ENCODE results near the gene TMEM92.
"Not testable (repeated sequence)": the region's sequence is repeated elsewhere in the genome, so short reads cannot be mapped to it uniquely, and the experiment has no call there.

Gene TMEM92

GRCh38 chr17:50262001-50262794 lies 12.1 kb upstream of the TMEM92 start:
- no peak for DNase-seq (ENCODE audit: low read depth in 2 of 2)

DNA sequence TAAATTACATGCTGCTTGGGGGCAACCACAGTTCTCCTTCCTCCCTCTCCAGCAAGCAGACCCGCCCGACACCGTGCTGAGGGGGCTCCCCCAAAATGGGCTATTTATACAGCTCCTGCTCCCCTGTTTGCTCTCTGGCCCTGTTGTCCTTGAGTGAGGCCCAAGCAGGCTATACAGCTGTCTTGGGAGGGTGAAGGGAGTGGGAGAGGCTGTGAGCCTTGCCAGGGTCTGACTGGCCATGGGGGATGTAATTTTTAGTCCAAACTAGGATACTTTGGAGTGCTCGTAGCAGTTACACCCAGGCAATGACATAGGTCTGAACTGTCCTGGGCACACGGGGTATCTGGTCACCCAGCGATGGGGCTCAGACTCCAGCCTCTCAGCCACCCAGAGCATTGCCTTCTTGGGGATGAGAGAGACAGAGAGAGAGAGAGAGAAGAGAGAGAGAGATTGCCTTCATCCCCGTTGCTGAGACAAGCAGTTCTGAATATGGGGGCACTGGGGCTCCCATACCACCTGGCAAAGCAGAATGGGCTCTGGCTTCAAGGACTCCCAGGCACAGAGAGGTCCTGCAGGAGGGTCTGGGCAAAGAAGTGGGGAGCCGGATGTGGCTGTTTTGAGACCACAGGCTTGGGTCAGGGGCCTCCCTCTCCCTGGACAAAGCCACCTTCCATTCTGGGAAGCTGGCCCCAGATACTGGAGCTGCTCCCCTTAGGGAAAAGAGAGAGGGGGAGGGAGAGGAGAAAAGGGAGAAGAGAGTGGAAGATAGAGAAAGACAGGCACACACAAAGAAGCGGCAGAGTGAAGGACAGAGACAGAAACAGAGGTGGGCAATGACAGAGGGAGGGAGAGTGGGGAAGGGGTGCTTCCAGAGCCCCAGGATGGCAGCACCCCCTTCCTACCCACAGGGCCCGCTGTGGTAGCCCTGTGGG lies 10.7 kb upstream of the TMEM92 start:
- DNase-seq (ENCODE audit: low read depth in 2 of 2): no peak

DNA sequence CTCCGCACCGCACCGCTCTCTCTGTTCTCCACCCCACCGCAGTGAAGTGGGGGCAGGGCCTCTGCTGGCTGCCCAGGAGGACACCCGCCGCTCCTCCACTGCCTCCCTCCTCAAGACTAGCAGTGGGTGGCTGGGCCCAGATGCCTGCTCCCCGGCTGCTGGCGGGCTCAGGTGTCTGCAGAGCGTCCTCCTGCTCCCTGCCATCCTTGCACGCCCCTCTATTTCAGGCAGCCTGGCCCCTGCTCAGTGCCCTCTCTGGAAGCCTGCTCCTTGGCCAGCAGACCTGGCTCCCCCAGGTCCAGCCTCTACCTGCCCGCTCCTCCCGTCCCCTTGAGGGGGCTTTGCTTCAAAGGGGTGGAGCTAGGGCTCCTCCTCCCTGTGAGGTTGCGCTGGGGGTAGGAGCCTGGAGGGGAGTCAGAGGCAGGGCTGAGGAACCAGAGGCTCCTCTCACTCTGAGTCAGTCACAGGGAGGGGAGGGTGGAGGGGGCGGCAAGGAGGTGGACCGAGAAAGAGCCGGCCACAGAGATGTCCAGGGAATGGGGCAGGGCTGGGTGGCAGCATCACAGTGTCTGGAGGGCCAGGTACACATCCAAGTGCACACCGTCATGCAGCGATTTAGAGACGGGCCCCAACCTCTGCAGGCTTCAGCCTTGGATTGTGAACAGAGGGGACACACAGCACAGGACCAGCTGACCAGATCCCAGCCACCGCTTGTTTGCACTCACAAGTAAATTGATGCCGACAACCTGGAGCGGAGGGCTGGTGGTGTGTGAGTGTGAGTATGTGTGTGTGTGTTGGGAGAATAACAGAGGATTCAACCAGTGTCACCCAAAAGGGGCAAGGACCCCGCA lies 9.8 kb upstream of the TMEM92 start:
- DNase-seq (ENCODE audit: low read depth in 2 of 2): no peak

DNA sequence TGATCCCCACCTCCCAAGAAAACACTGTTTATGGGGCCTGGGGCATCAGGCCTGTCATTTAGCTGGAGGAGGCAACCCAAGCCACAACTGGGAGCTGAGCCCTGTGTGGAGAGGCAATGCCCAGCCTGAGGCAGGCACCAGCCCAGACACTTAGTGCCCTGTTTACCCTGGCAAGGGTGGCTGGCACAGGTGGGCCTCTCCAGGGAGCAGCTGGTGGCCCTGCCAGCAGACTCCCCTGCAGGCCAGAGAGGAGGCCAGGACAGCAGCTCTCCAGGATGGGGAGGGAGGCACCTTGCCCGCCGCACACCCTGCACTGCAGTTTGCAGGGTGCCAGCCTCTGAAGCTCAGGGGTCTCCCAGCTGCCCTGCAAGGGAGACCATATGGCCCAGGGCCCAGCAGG lies 9.1 kb upstream of the TMEM92 start:
- no peak for DNase-seq (ENCODE audit: low read depth in 2 of 2)

DNA sequence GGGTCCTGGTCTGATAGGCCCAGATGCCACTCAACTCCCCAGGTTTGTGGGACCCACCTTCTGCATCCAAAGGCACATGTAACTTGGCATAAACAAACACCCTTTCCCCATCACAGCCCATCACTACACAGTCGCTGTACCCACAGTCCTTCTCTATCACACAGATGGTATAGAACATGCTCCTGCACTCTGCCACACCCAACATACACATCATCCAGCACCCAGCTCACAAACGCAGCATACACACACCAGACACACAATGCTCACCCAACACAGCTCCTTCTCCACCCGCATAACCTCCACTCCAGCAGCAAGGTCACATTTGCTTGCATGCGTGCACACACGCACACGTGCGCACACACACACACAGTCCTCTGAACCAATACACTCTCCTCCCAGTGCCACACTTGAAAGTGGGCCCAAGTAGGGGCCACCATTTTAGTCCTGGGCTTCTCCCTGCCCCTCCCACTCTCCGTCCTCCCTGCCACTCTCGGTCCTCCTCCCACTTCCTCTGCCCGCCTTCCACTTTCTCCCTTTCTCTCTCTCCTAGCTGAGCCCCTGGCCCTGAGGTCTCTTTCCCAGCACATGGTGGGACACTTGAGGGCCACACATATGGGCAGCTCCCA lies 8.5 kb upstream of the TMEM92 start:
- no peak for DNase-seq (ENCODE audit: low read depth in 2 of 2)

DNA sequence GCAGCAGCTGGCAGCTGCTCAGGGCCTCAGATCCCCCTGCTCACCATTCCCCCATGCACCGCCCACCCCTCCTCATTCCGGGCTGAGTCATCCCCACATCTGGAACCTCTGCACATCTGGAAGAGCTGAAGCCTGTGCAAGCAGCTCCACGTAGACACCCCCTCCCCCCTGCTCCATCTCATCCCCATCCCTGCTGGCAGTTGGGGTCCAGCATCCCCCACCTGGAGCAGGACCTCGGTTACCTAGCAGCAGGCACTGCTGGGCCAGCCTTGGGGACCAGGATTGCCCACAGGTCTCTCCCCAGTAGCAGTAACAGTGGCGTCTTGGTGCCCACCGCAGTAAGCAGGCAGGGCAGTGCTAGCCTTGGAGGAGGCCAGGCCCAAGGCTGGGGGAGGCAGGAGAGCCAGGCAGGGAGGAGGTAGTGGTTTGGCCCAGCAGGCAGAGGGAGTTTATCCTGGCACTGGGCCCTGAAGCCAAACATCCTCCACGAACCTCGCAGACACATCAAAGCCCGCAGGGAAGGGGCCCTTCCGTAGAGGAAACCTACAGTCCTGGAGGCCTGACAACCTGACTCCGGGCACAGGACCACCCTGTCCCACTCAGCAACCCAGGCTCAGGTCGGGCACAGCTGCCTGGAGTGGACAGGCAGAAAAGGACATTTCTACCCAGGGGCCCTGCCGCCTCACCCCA lies 7.7 kb upstream of the TMEM92 start:
- DNase-seq (ENCODE audit: low read depth in 2 of 2): no peak

GRCh38 chr17:50267074-50267841 lies 7.0 kb upstream of the TMEM92 start:
- DNase-seq (ENCODE audit: low read depth in 2 of 2): no peak

- DNase-seq (ENCODE audit: low read depth in 2 of 2): no peak
These were observed 6.2 kb upstream of the TMEM92 start for GRCh38 chr17:50268026-50268425.

DNA sequence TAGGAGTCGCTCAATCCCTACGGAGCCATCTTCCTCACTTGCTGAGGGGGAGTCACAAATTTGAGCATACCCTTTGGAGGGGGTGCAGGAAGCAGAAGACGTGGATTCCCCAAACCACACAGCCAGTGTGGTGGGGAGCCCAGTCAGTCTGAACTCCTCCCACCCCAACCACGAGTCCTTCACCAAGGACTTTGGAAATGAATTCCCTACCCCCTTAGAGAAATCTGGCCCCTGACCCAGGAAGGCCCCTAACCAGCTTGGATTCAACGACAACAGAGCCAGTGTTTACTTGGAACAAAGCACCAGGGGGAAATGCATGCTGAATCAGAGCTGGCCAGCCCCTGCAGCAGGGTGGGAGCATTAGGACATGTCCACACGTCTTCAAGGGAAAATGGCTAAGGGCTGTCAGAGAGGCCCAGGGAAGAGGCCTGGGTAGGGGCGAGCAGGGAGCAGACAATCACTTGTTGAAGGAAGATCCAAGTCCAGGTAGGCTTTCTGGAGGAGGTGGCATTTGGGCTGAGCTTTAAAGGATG lies 5.5 kb upstream of the TMEM92 start:
- DNase-seq (ENCODE audit: low read depth in 2 of 2): no peak

DNA sequence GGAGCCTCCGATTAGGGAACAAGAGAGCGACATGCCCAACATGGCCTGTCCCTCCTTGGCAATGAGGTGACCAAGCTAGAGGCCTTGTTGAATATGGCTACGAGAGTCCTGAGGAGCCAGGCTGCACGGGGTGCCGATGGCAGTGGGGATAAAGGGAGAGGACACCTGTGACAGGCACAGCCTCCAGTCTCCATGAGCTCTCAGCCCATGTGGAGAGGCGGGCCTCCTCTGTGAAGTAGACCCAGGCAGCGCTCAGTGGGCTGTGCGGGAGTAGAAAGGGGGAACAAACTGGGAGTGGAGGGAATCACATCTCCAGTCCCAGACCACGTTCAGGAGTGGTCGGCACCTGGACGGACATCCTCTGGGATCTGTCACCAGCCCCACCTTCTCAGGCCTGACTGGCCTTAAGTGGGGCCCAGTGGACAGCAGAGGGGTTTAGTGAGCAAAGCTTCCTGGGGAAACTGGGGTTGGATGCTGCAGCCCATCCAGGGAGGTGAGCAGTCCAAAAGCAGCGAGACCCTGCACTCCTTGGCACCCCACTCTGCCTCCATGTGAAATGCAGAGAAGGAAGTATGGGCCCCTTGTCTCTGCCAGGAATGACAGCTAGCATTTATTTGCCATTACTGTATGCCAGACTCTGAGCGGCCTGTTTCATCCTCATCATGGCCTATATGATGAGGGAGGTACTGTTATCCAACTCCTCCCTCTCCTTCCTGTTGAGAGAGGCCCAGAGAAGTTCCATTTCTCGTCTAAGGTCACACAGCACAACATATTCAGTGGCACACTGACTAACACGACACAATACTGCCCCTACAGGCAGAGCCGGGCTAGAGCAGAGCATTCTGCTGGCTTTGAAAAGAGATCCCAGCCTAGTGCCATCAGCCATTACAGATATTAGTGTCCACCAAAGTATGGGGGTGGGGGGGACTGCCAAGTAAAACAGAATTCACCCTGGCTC lies 4.5 kb upstream of the TMEM92 start:
- DNase-seq (ENCODE audit: low read depth in 2 of 2): peak; percentile 12

GRCh38 chr17:50270435-50271362 lies 3.6 kb upstream of the TMEM92 start:
- DNase-seq (ENCODE audit: low read depth in 2 of 2): no peak

DNA sequence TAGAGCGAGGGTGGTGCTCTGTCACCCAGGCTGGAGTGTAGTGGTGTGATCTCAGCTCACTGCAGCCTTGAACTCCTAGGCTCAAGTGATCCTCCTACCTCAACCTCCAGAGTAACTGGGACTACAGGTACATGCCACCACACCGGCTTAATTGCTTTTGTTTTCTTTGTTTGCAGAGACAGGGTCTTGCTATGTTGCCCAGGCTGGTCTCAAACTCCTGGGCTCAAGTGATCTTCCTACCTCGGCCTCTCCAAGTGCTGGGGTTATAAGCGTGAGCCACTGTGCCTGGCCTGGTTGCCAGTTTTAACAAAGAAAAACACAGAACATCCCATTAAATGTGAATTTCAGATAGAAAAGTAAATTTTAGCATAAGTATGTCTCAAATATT lies 2.9 kb upstream of the TMEM92 start:
- not testable (repeated sequence) for DNase-seq (ENCODE audit: low read depth in 2 of 2)

GRCh38 chr17:50272246-50272645 lies 2.0 kb upstream of the TMEM92 start:
- DNase-seq (ENCODE audit: low read depth in 2 of 2): no peak

- peak in 1 of 2 donors; percentile 34 for DNase-seq (ENCODE audit: low read depth in 2 of 2)
These were observed 1.3 kb upstream of the TMEM92 start for GRCh38 chr17:50272711-50273653.

GRCh38 chr17:50273654-50274040 lies 619 bp upstream of the TMEM92 start:
- no peak for DNase-seq (ENCODE audit: low read depth in 2 of 2)

DNA sequence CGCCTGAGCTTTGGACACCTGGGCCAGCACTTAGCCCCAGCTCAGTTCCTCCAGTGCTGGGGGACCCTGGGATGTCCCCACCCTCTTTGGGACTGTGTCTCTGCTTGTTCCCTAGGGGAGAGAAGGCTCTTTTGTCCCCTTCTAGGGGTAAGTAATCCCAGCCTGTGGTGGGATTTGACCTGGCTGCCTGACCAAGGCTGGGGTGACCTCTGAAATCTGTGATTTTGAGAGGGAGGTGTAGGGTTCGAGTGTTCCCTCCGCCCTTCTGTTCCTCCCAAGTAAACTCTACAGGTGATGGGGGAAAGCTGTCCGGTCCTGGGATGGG lies 593 bp downstream of the TMEM92 start:
- no peak for DNase-seq (ENCODE audit: low read depth in 2 of 2)

GRCh38 chr17:50275279-50275678 lies 1.0 kb downstream of the TMEM92 start:
- no peak for DNase-seq (ENCODE audit: low read depth in 2 of 2)
